ENCODE data around the gene SLC2A11. TPM values are rescaled to one million over a fixed set of nuclear protein-coding genes. Genes with fewer than 3 reads are reported as not detected.
"Not testable (repeated sequence)": the region's sequence is repeated elsewhere in the genome, so short reads cannot be mapped to it uniquely, and the experiment has no call there.

Gene SLC2A11
- total RNA-seq, 1 donor from 2014 or later = 19.8 TPM

GRCh38 chr22:23915290-23915689, 57.6 kb downstream of the SLC2A11 start:
- intact Hi-C loops (cut with DNase I) = no loop called here
- ATAC-seq (ENCODE audit: poor library complexity) (no peak), DNase-seq (no peak)

- intact Hi-C loops (cut with DNase I); ATAC-seq (ENCODE audit: poor library complexity): not testable (repeated sequence)
Observed at GRCh38 chr22:23920267-23920611, 62.6 kb downstream of the SLC2A11 start.

GRCh38 chr22:23921586-23922201, 64.0 kb downstream of the SLC2A11 start:
- DNase-seq; intact Hi-C loops (cut with DNase I); ATAC-seq (ENCODE audit: poor library complexity): not testable (repeated sequence)

More at GRCh38 chr22:23920267-23920611, 62.6 kb downstream of the SLC2A11 start:
- DNase-seq = not testable (repeated sequence)

- intact Hi-C loops (cut with DNase I) = no loop called here
- DNase-seq (no peak), ATAC-seq (ENCODE audit: poor library complexity) (no peak)
Observed at GRCh38 chr22:23922921-23923320, 65.2 kb downstream of the SLC2A11 start.

- intact Hi-C loops (cut with DNase I) = no loop called here
- no peak for DNase-seq
- no peak for ATAC-seq (ENCODE audit: poor library complexity)
Observed at GRCh38 chr22:23925020-23925606, 67.4 kb downstream of the SLC2A11 start.

- intact Hi-C loops (cut with DNase I) = no loop called here
- ATAC-seq (ENCODE audit: poor library complexity) (no peak), DNase-seq (no peak)
Observed at GRCh38 chr22:23926561-23926960, 68.9 kb downstream of the SLC2A11 start.

Other genes starting within 250 kb of the SLC2A11 start
- 0.16 TPM for gene DRICH1, start 225.6 kb upstream of the SLC2A11 start, total RNA-seq
- not detected for gene RGL4, start 166.9 kb upstream of the SLC2A11 start, total RNA-seq
- 2.8 TPM for gene ZNF70, start 106.8 kb upstream of the SLC2A11 start, total RNA-seq
- gene VPREB3, start 103.5 kb upstream of the SLC2A11 start, total RNA-seq = 0.51 TPM
- gene C22orf15, start 94.9 kb upstream of the SLC2A11 start, total RNA-seq = not detected
- 1,600 TPM for gene CHCHD10, start 89.9 kb upstream of the SLC2A11 start, total RNA-seq
- 25.3 TPM for gene MMP11, start 85.0 kb upstream of the SLC2A11 start, total RNA-seq
- gene SMARCB1, start 70.9 kb upstream of the SLC2A11 start, total RNA-seq = 46.6 TPM
- 2.8 TPM for gene DERL3, start 18.9 kb upstream of the SLC2A11 start, total RNA-seq
- gene MIF, start 36.5 kb downstream of the SLC2A11 start, total RNA-seq = 227 TPM
- gene GSTT2B, start 103.3 kb downstream of the SLC2A11 start, total RNA-seq = 3.4 TPM
- 1.7 TPM for gene DDTL, start 109.0 kb downstream of the SLC2A11 start, total RNA-seq
- 148 TPM for gene DDT, start 116.6 kb downstream of the SLC2A11 start, total RNA-seq
- 0.62 TPM for gene GSTT2, start 122.3 kb downstream of the SLC2A11 start, total RNA-seq
- not detected for gene GSTT4, start 147.6 kb downstream of the SLC2A11 start, total RNA-seq
- 37.4 TPM for gene CABIN1, start 153.4 kb downstream of the SLC2A11 start, total RNA-seq

All from Right ventricle myocardium superior (tissue), 1 donor.